ENCODE results near the gene ASRGL1.

ASRGL1 gene

DNA sequence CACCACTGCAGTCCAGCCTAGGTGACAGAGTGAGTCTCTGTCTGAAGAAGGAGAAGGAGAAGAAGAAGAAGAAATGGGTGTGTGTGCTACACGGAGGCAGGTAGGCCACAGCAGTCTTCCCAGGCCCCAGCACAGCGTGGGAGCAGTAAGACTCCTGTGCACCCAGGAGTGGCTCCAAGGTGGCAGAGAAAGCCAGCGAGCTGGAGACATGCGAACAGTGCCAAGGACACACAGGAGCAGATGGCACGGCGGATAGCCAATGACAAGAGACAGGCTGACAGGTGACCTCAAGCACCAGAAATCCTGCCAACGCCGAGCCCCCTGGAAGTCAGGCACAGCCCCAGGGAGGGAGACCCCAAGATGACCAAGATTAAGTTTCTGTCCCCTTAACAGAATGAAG, 72.6 kb downstream of the ASRGL1 start:
- TF ChIP-seq ZFX (IDR thresholded peaks at IDR 0.05; ENCODE audit: borderline replicate concordance), result no peak
- TF ChIP-seq, protein P1, sequence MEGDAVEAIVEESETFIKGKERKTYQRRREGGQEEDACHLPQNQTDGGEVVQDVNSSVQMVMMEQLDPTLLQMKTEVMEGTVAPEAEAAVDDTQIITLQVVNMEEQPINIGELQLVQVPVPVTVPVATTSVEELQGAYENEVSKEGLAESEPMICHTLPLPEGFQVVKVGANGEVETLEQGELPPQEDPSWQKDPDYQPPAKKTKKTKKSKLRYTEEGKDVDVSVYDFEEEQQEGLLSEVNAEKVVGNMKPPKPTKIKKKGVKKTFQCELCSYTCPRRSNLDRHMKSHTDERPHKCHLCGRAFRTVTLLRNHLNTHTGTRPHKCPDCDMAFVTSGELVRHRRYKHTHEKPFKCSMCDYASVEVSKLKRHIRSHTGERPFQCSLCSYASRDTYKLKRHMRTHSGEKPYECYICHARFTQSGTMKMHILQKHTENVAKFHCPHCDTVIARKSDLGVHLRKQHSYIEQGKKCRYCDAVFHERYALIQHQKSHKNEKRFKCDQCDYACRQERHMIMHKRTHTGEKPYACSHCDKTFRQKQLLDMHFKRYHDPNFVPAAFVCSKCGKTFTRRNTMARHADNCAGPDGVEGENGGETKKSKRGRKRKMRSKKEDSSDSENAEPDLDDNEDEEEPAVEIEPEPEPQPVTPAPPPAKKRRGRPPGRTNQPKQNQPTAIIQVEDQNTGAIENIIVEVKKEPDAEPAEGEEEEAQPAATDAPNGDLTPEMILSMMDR (IDR thresholded peaks at IDR 0.05), result no peak
- H3K27ac ChIP-seq, result no peak overlapping the region

DNA sequence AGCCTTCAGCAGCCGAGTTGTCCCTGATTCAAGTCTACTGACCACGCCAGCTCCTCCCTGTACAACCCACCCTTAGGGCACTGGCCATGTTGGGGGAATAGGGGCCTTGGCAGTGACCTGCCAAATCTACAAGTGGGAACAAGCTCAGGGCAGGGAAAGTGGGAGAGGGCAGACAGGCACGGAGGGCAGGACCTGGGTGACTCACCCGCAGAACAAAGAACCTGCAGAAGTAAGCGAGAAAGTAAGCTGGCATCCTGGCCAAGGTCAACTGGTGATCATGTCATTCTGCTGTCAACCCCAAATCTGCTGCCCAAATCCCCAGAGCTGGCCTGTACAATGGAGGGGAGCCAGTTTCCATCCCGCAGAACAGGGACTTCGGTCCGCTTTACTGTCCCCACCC, 73.7 kb downstream of the ASRGL1 start:
- TF ChIP-seq, protein P1 (IDR thresholded peaks at IDR 0.05), result no peak
- TF ChIP-seq ZFX (IDR thresholded peaks at IDR 0.05; ENCODE audit: borderline replicate concordance), result no peak
- H3K27ac ChIP-seq, result no peak overlapping the region

DNA sequence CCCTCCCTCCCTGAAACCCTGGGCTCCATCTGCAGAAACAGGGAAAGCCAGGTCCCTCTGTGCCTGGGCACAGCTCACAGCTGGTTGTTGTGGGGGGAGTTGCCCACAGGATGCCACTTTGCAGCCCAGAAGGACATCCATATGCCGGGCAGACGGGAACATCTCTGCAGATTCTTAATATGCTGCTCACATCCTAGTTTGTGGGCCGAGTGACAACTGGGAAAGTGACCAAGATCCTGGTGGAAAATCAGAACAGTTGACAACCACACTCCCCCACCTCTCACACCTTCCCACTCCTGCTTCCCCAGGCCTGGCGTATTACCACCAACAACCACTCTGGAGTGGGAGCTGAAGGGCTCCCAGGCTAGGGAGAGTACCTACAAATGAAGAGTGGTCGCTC, 74.3 kb downstream of the ASRGL1 start:
- no peak for TF ChIP-seq ZFX (IDR thresholded peaks at IDR 0.05; ENCODE audit: borderline replicate concordance)
- no peak overlapping the region for H3K27ac ChIP-seq

DNA sequence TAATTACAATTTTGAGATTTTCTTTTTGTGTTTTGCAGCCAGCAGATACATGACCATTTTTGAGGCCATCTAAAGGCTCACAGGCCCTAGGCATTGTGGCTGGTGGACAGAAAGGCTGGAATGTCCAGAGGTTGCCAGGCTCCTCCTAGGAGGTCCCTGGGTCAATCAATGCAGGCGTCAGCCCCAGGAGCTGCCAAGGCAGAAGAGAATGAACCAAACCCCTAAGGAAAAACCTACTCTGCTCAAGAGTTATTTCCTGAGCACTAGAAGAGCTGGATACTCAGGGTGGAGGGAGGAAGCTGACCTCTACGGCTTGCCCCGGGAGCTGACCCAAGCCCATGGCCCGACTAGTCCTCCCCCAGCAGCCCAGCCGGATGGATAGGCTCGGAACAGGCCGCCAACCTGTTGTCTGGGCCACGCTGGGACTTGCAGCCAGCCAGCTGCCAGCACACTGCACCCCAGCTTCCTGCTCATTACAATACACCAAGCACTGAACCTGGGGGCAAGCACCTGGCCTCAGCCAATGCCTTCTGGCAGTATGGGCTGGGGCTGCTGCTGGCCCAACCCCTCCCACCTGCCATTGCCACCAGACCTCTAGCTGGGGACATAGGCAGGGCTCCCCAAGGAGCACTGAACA, 75.9 kb downstream of the ASRGL1 start:
- no peak for TF ChIP-seq ZFX (IDR thresholded peaks at IDR 0.05; ENCODE audit: borderline replicate concordance)
- TF ChIP-seq, protein P1 (IDR thresholded peaks at IDR 0.05), result no peak
- no peak overlapping the region for H3K27ac ChIP-seq

DNA sequence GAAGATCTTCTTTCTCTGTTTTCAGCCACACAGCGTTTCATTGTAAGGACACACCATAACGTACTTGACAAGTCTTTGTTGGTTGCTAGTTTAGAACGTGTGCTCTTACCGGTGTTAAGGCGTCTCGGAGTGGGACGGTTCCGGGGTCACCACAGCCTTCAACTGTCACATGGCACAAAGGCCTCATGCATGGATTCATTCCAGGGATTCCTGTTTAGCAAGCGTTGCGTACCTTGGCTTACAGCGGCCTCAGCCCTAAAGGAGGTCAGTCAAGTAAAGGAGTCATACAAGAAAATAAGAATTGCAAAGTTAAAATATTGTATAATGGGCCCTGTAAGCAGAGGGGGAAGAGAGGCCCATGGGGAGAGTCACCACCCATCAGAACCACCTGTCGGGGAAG, 79.3 kb downstream of the ASRGL1 start:
- no peak overlapping the region for H3K27ac ChIP-seq
- TF ChIP-seq, protein P1 (IDR thresholded peaks at IDR 0.05), result no peak
- TF ChIP-seq ZFX (IDR thresholded peaks at IDR 0.05; ENCODE audit: borderline replicate concordance), result no peak

DNA sequence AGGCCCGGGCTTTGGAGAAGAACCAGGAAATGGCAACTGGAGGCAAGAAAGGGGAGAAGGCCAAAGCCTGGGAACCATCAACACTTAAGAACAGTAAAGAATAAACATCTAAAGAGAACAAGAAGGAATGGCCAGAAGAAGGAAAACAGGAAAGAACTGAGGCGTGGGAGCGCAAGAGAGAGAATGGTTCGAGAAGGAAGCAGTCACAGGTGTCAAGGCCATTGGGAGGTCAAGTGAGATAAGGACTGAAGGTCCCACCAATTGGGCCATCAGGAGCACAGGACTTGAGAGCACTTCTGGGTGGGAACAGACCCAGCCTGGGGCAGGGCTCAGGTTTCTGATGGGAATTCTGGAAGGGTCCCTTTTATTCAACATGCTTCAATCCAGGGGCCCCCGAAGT, 80.9 kb downstream of the ASRGL1 start:
- TF ChIP-seq ZFX (IDR thresholded peaks at IDR 0.05; ENCODE audit: borderline replicate concordance), result no peak
- TF ChIP-seq, protein P1 (IDR thresholded peaks at IDR 0.05), result no peak
- no peak overlapping the region for H3K27ac ChIP-seq

DNA sequence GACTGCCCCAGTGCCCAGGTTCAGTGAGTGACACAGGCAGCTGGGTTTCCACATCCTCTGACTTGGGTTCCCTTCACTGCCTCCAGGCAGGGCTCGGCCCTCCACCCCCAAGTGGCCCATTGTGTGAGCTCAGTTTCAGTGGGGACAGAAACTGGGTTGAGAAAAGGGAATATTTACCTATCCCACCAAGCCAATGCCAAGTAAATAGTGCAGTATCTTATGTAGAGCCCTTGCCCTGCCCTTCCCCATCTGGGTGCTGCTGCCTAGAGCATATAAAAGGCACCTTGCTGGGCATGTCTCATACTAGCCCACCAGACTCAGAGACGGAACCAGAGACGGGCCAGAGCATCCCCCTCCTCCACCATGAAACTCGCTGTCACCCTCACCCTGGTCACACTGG, 81.5 kb downstream of the ASRGL1 start, which contains the start of gene SCGB1A1:
TSS of gene SCGB1A1 (plus strand) at position 301 of the 400 bp plus-strand sequence. CDS start at position 364, 63 bp downstream.
- no peak within 1 kb of the TSS for H3K27ac ChIP-seq
- TF ChIP-seq ZFX (IDR thresholded peaks at IDR 0.05; ENCODE audit: borderline replicate concordance), result no peak
- TF ChIP-seq, protein P1 (IDR thresholded peaks at IDR 0.05), result no peak

Measured in 22Rv1 (cell line).